ENCODE measurements around the gene CCDC89.

CCDC89 gene

GRCh38 chr11:85685820-85686459 is at the start of gene CCDC89:
Gene CCDC89 (minus strand): TSS chr11:85686195. CDS start chr11:85686130, 65 bp downstream.
- peak; percentile 97 for DNase-seq

DNA sequence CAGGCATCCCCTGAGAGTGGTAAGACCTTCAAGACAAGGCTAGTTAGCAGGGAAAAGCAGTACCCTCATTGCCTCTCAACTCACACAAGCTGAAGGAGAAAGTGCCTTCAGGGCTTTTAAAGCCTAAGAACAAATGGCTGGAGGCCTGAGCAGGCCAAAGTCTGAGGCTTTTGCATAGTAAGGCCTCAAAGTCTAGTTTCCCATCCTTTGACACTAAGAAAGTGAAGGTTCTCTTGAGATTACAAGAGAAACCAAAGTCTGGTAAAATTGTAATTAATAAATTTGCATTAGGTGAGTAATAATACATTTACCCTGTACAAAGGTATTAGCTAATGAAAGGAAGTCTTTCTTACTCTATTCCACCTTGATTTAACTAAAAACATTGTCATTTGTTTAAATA is 47.0 kb upstream of the CCDC89 start:
- no peak for DNase-seq

DNA sequence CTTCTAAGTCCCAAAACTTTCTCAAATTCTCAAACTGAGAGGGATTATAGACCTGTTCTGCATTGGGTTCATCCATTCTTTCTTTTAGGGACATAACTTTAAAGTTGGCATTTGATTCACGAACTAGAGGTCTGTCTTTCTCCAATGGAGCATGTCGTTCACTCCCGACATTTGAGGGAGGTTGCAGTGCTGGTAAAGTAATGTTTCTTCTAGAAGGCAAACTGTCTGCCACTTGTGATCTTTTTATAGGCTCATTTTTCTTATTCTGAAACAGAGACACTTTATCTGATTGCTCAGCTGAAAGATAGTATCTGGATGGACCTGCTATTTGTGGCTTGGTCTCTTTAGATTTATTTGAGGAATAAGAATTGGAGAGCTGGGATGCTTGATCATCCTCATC is 40.4 kb upstream of the CCDC89 start:
- no peak for DNase-seq

DNA sequence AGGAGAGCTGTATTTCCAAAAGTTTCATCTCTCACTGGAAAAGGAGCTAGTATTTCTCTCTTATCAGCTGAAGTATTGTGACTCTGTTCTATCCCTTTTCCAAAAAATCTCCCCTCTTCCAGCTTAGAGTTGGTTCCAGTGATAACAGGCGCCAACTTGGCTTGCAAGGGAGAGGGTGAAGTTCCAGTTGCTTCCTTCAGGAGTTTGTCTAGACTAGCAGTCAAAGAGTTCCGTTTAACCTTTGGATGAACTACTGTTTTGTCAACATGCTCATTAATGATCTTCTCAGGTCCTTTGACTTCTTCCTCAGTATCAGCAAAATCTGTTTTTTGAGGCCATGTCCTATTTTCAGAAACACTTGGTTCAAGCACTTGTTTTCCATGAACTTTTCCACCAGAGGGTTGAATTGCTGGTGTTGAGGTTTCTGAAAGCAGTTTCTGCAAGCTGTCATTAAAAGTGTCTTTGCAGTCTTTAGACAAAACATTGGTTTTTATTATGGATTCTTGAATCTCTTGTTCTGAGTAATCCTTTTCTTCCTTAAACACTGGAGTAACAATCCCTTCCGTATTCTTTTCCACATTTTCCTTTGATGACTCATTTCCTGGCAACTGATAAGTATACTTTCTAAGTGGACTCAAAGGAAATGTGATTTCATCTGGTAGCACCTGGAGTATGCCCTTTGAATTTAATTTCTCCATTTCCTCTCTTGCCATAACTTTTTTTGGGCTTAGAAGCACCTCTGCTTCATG is 39.7 kb upstream of the CCDC89 start:
- DNase-seq: no peak

DNA sequence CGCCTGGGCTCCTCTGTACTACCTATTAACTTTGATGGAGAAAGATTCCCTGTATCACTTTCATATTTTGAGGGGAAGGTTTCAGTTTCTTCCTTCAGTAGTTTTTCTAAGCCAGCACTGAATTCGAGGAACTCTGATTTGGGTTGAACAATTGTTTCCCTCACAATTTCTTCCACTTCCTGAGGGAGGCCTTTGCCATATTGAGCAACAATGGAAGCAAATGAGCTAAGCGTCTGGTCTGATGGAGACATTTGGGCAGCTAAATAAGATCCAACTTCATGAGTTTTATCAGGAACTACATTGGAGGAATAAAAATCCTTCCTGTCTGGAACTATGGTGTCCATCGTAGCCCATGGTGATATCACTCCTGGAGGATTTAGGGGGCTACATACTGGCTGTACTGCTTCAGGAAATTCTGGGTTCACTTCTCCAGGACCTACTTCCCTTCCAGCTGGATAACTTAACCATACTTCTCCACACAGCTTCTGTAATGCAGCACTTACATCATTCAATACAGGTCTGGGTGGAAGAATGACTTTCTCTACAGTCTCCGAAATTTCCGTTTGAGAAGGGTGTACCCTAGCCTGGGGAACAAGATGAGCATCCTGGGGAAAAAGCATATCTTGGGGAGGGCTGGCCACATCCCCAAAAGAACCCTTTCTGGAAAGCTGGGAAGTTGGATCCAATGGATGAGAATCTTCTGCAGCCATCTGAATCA is 38.9 kb upstream of the CCDC89 start:
- DNase-seq: no peak

DNA sequence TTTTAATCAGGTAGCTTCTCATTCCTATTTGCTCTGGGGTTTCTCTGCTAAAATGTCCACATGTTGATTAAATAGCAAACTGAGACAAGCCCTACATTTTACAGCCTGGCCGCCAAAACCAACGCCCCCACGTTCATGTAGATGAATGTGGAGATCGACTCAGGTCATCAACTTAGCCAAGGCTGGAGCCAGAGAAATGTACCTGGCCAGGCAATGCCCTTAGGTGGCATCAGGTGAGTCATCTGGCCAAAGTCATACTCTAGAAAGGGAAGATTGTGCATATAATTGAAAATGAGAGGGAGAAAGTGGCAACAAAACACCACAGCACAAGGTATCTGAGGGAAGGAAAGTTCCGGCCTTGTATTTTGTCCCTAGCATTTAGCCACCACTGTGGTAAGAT is 37.1 kb upstream of the CCDC89 start:
- DNase-seq: no peak

- no peak for DNase-seq
Observed at GRCh38 chr11:85721191-85721590, 35.2 kb upstream of the CCDC89 start.

GRCh38 chr11:85718991-85719807 is 33.2 kb upstream of the CCDC89 start:
- DNase-seq: no peak

- DNase-seq: no peak
Observed at GRCh38 chr11:85718126-85718943, 32.3 kb upstream of the CCDC89 start.

DNA sequence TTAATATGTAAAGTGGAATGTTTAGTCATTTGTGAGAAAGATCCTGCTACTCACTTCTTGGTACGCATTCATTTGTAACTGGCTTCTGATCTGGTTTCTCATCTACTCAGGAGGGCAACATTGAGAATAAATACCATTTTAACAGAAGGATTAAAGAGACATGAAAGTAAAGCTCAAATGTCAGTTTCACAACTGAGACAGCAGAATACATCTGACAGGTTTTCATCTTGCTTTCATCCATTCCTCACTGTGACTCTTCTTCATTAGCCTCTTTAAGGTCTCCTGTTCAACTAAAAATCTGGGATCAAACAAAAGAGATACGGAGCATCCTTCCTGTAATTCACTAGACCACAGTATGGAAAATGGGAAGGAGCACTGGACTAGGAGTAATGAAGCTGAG is 31.4 kb upstream of the CCDC89 start:
- DNase-seq: no peak

- DNase-seq: no peak
Observed at GRCh38 chr11:85712953-85713352, 27.0 kb upstream of the CCDC89 start.

DNA sequence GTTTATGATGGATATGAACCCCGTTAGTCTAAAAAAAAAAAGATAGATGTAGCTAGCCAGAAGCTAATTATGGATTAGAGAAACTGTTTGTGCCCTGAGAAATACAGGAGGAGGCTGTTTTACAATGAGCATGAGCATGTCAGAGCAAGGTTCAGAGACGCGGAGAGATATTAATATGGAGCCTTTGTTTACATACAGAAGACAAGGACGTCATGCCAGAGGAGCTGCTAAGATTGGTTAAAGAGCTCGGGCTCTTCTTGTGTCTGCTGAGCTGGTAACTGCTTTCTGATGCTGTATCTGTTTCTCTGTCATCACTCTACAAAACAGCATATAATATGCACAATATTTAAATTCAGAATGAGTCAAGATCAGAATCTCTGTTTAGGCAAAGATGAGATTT is 24.9 kb upstream of the CCDC89 start:
- no peak for DNase-seq

- no peak for DNase-seq
Observed at GRCh38 chr11:85709941-85710702, 24.1 kb upstream of the CCDC89 start.

DNA sequence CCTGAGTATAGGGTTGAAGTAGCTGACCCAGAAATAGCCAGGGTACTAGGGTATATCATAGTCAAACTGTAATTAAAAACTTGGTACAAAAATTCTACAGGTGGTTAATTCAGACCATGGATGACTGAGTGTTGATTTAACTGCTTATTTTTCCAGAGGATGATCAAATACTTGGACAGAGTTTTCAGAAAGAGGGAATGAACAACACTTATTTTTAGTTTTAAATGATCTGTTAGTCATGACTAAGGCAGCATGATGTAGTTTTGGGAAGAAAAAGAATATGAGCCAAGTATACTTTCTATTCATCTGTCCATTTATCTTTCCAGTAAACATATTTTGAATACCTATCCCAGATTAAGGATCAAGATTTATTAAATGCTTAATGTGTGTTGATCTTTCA is 19.8 kb upstream of the CCDC89 start:
- no peak for DNase-seq

GRCh38 chr11:85704967-85705366 is 19.0 kb upstream of the CCDC89 start:
- DNase-seq: no peak

GRCh38 chr11:85699957-85700741 is 14.2 kb upstream of the CCDC89 start:
- no peak for DNase-seq

DNA sequence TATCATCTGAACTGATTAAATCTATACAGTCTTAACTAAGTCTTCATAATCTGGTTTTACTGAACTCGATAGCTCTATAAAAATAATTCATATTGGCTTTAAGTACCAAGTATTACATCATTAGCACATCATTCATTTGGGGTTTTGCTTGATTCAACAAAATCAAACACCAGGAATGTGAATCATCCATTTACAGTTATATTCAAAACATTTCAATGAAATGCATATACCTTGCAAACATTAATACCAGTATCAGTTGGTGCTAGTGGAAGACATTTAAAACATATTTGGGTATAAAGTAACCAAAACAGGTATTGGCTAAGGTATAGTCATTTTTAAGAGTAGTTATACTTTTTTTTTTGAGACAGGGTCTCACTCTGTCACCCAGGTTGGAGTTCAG is 12.2 kb upstream of the CCDC89 start:
- no peak for DNase-seq

GRCh38 chr11:85697747-85698146 is 11.8 kb upstream of the CCDC89 start:
- no peak for DNase-seq

DNA sequence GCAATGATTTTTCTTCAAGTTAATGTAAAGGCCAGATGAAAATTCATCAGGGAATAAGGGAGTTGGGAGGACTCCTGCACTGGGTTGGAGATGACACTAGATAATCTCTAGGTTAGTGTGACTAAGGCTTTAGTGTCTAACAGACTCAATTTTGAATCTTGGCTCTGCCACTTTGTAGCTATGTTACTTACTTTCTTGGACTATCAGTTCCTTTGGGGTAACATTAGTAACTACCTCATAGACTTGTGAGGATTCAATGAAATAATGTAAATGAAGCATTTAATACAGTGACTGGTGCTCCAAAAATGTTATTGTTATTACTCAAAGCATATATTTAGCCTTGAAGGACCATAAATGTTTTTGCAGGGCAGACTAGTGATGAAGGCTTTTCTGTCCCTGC is 9.6 kb upstream of the CCDC89 start:
- no peak for DNase-seq

- no peak for DNase-seq
Observed at GRCh38 chr11:85694385-85694980, 8.5 kb upstream of the CCDC89 start.
